Lower lobe of right lung (tissue), 2 donors: ENCODE measurements around the gene MDGA2. TPM values are rescaled to one million over a fixed set of nuclear protein-coding genes. Genes with fewer than 3 reads are reported as not detected.
"Not testable (repeated sequence)": the region's sequence is repeated elsewhere in the genome, so short reads cannot be mapped to it uniquely, and the experiment has no call there.

Source experiments
- ATAC-seq, 2 donors: fragments of 200-7000 bp; cut with Tn5 transposase; one replicate each; pipeline ENCODE4 v1.9.1; 2020 to 2022; ENCODE audit warnings: mild to moderate bottlenecking in 2 of 2, moderate library complexity in 2 of 2
- DNase-seq: peaks from one replicate; pipeline ENCODE4 v3.0.0-alpha.2; 2020
- H3K27ac ChIP-seq: fragments of 200-600 bp; one replicate; pipeline ENCODE4 v1.8.0; 2022
- H3K27me3 ChIP-seq: fragments of 200-600 bp; one replicate; pipeline ENCODE4 v1.8.0; 2022; ENCODE audit warnings: low read depth
- H3K36me3 ChIP-seq: fragments of 200-600 bp; one replicate; pipeline ENCODE4 v1.8.0; 2022; ENCODE audit warnings: mild to moderate bottlenecking
- H3K4me1 ChIP-seq: fragments of 200-600 bp; one replicate; pipeline ENCODE4 v1.8.0; 2022
- H3K4me3 ChIP-seq: fragments of 200-600 bp; one replicate; pipeline ENCODE4 v1.8.0; 2022; ENCODE audit warnings: mild to moderate bottlenecking
- H3K9me3 ChIP-seq: fragments of 200-600 bp; one replicate; pipeline ENCODE4 v1.8.0; 2022
- intact Hi-C: fragments of 100-400 bp; cut with DNase I; formaldehyde crosslinking; loops from one replicate; pipeline ENCODE4 v1.11.0; 2022
- total RNA-seq: library from RNA; stranded (reverse); fragmentation: NEBNext Ultra II Directional; extraction: Animal tissue kit (Norgen Biotek cat#: 25700); gene quantifications from one replicate; pipeline ENCODE4 v1.2.1, GENCODE V29; 2021
- TF ChIP-seq, protein P1 (sequence below): fragments of 200-600 bp; IDR thresholded peaks from one replicate; pipeline ENCODE4 v1.8.0; 2022; ENCODE audit warnings: antibody characterized with exemption, mild to moderate bottlenecking
- donor health status: DM: no; HTN: yes; CAD: no; lungs with severe emphysema.

Gene MDGA2
- total RNA-seq, 1 donor from 2014 or later, result 0.24 TPM

DNA sequence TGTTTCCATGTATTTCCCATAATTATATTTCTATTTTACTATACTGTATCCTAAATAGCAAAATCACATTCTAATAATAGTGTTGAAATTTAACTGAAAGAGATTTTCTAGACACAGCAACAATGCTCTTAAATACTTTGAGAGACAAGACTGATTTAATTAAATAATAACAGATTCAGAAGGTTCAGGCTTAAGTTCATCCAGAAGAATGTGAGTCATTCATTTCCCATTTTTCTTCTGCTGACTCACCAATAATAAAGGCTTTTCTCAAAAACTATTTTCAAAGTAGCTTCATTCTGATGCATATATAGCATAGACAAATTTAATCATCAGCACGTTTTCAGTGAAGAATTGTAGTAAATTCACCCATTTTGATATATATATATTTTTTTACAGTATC lies 481.4 kb downstream of the MDGA2 start:
- intact Hi-C loops, result no loop called here
- Histone ChIP-seq H3K4me3 (no peak overlapping the region), H3K4me1 (no peaks in the 10 kb centered on the region), H3K27me3 (no peaks in the 10 kb centered on the region), H3K27ac (no peak overlapping the region), H3K9me3 (no peaks in the 10 kb centered on the region), H3K36me3 (no peaks in the 10 kb centered on the region)
- no peak for ATAC-seq
- no peak for DNase-seq
- TF ChIP-seq, protein P1, sequence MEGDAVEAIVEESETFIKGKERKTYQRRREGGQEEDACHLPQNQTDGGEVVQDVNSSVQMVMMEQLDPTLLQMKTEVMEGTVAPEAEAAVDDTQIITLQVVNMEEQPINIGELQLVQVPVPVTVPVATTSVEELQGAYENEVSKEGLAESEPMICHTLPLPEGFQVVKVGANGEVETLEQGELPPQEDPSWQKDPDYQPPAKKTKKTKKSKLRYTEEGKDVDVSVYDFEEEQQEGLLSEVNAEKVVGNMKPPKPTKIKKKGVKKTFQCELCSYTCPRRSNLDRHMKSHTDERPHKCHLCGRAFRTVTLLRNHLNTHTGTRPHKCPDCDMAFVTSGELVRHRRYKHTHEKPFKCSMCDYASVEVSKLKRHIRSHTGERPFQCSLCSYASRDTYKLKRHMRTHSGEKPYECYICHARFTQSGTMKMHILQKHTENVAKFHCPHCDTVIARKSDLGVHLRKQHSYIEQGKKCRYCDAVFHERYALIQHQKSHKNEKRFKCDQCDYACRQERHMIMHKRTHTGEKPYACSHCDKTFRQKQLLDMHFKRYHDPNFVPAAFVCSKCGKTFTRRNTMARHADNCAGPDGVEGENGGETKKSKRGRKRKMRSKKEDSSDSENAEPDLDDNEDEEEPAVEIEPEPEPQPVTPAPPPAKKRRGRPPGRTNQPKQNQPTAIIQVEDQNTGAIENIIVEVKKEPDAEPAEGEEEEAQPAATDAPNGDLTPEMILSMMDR, result no peak

DNA sequence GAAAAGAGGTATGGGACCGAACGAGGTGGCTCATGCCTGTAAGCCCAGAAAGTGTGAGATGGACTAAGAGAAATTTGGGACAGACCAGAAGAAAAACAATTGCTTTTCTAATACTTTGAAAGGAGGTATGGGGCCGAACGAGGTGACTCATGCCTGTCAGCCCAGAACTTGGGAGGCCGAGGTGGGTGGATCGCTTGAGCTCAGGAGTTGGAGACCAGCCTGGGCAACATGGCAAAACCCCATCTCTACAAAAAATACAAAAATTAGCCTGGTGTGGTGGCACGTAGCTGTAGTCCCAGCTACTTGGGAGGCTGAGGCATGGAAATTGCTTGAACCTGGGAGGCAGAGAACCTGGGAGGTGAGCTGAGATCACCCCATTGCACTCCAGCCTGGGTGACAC lies 483.2 kb downstream of the MDGA2 start:
- H3K36me3 ChIP-seq, intact Hi-C loops, DNase-seq, H3K27me3 ChIP-seq, H3K4me1 ChIP-seq, H3K4me3 ChIP-seq, H3K27ac ChIP-seq, ATAC-seq, H3K9me3 ChIP-seq: not testable (repeated sequence)

- no peak for DNase-seq
- Histone ChIP-seq H3K9me3 (no peaks in the 10 kb centered on the region), H3K4me3 (no peak overlapping the region), H3K27me3 (no peaks in the 10 kb centered on the region), H3K27ac (no peak overlapping the region), H3K36me3 (no peaks in the 10 kb centered on the region), H3K4me1 (no peaks in the 10 kb centered on the region)
- TF ChIP-seq, protein P1, result no peak
- no peak for ATAC-seq
- intact Hi-C loops, result no loop called here
These were observed 483.7 kb downstream of the MDGA2 start for GRCh38 chr14:47191700-47192099.

DNA sequence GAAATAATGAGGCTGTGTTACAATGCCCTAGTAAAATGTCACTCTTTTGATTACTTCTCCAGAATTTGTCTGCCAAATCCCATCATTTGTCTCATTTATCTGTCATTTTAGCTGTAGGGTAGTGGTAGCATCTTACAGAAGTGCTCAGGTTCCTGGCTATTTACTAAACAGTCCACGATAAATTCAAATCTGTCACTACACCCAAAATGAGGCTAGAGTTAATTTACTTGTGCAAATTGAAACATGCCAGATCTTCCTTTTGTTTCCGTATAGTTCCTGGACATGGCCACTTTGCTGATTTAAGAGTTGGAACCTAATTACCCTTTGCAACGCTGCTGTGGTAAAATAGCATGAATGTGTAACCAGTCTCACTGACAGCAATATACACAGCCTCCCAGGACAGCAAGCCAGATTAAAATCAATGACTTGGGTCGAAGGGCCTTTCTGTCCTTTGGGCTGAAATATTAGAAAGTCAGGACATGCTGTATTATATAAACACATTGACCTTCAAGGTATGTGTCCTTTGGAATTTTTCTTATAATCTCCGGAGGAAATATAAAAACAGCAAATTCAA lies 485.4 kb downstream of the MDGA2 start:
- H3K9me3 ChIP-seq, result no peaks in the 10 kb centered on the region
- H3K27ac ChIP-seq, result no peak overlapping the region
- no peak for DNase-seq
- TF ChIP-seq, protein P1, result no peak
- intact Hi-C loops, result no loop called here
- no peaks in the 10 kb centered on the region for H3K27me3 ChIP-seq
- H3K36me3 ChIP-seq, result no peaks in the 10 kb centered on the region
- no peaks in the 10 kb centered on the region for H3K4me1 ChIP-seq
- ATAC-seq, result no peak
- no peak overlapping the region for H3K4me3 ChIP-seq

DNA sequence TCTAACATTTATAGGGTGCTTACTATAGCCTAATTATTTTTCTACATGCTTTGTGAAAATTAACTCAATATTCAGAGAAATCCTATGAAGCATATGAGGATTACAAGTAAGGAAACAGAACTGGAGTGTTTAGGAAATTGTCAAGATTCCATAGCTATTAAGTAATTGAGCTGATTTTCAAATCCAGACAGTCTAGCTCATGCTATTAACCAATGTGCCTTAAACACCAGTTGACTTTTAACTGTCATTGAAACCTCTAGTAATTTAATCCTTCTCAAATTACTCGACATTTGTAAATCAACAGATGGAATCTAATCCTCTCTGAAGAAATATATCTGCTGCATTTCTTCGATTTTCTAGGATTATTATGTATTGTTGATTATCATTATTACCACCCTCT lies 488.9 kb downstream of the MDGA2 start:
- TF ChIP-seq, protein P1, result no peak
- intact Hi-C loops, result no loop called here
- no peak for ATAC-seq

GRCh38 chr14:47179906-47180305 lies 495.5 kb downstream of the MDGA2 start:
- no peak for ATAC-seq

More for the DNA sequence above, 488.9 kb downstream of the MDGA2 start:
- no peaks in the 10 kb centered on the region for H3K36me3 ChIP-seq
- H3K4me3 ChIP-seq, result no peak overlapping the region
- no peak overlapping the region for H3K27ac ChIP-seq
- DNase-seq, result no peak
- H3K4me1 ChIP-seq, result no peaks in the 10 kb centered on the region
- H3K27me3 ChIP-seq, result no peaks in the 10 kb centered on the region
- no peaks in the 10 kb centered on the region for H3K9me3 ChIP-seq

DNA sequence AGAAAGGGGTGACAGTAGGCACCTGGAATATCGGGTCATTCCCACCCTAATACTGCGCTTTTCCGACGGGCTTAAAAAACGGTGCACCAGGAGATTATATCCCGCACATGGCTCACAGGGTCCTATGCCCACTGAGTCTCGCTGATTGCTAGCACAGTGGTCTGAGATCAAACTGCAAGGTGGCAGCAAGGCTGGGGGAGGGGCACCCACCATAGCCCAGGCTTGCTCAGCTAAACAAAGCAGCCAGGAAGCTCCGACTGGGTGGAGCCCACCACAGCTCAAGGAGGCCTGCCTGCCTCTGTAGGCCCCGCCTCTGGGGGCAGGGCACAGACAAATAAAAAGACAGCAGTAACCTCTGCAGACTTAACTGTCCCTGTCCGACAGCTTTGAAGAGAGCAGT lies 503.5 kb downstream of the MDGA2 start:
- H3K4me1 ChIP-seq, H3K27ac ChIP-seq, H3K4me3 ChIP-seq, intact Hi-C loops, ATAC-seq, H3K36me3 ChIP-seq, H3K27me3 ChIP-seq, H3K9me3 ChIP-seq, DNase-seq: not testable (repeated sequence)

More at GRCh38 chr14:47179906-47180305, 495.5 kb downstream of the MDGA2 start:
- Histone ChIP-seq H3K36me3 (no peaks in the 10 kb centered on the region), H3K27ac (no peak overlapping the region), H3K9me3 (no peaks in the 10 kb centered on the region), H3K27me3 (no peaks in the 10 kb centered on the region), H3K4me3 (no peak overlapping the region), H3K4me1 (no peaks in the 10 kb centered on the region)
- intact Hi-C loops, result no loop called here
- TF ChIP-seq, protein P1, result no peak
- no peak for DNase-seq
